Psoas muscle (tissue), 8 donors: ENCODE data around the gene REM2. TPM values are rescaled to one million over a fixed set of nuclear protein-coding genes. Genes with fewer than 3 reads are reported as not detected.

ENCODE experiments used
- ATAC-seq, 4 donors: fragments of 200-7000 bp; cut with Tn5 transposase; one replicate each; pipeline ENCODE4 v1.9.1; 2020; ENCODE audit warnings: moderate library complexity in 3 of 4, mild to moderate bottlenecking in 2 of 4
- DNase-seq, 2 donors: peaks; one replicate each; pipeline ENCODE4 v3.0.0-alpha.2; 2020
- H3K27ac ChIP-seq: fragments of 200-600 bp; one replicate; pipeline ENCODE4 v1.8.0; 2022
- H3K27me3 ChIP-seq, 3 donors: fragments of 200-600 bp in 1 of 3; one replicate each; pipeline versions ENCODE4 v1.6.1 to v1.8.0; 2013 to 2022; ENCODE audit warnings: low read length in 2 of 3, mild to moderate bottlenecking in 2 of 3, moderate library complexity in 1 of 3; ENCODE audit not compliant: insufficient read depth in 3 of 3
- H3K36me3 ChIP-seq, 2 donors: fragments of 200-600 bp in 1 of 2; one replicate each; pipeline versions ENCODE4 v1.6.1 to v1.8.0; 2013 to 2022; ENCODE audit warnings: low read depth in 1 of 2, mild to moderate bottlenecking in 1 of 2, moderate library complexity in 1 of 2; ENCODE audit not compliant: insufficient read depth in 1 of 2
- H3K4me1 ChIP-seq: fragments of 200-600 bp; one replicate; pipeline ENCODE4 v1.8.0; 2022
- H3K4me3 ChIP-seq: fragments of 200-600 bp; one replicate; pipeline ENCODE4 v1.8.0; 2022; ENCODE audit warnings: mild to moderate bottlenecking
- H3K9me3 ChIP-seq: fragments of 200-600 bp; one replicate; pipeline ENCODE4 v1.8.0; 2022
- CTCF ChIP-seq: fragments of 200-600 bp; IDR thresholded peaks from one replicate; pipeline ENCODE4 v1.8.0; 2022; ENCODE audit warnings: antibody characterized with exemption
- WGBS, 3 donors: extraction: QIAGEN DNeasy Blood & Tissue Kit; methylation state at CpG; one replicate each; pipeline versions ENCODE4 v1.1.6 to v1.1.7; 2013; 5-methylcytosine and 5-hydroxymethylcytosine counted together
- intact Hi-C, 2 donors: fragments of 100-400 bp; cut with DNase I; formaldehyde crosslinking; loops; one replicate each; pipeline versions ENCODE4 v1.11.0 to v1.14.2; 2022
- polyA plus RNA-seq, 3 donors: library from polyadenylated mRNA; stranded (reverse); fragments of 200-250 nt; gene quantifications; one replicate each; pipeline ENCODE4 v1.2.3, GENCODE V29; 2013
- total RNA-seq, 4 donors: library from RNA; stranded (reverse); fragmentation: NEBNext Ultra II Directional in 2 of 4; extraction: Animal tissue kit (Norgen Biotek cat#: 25700) in 2 of 4; gene quantifications; one replicate each; pipeline versions ENCODE4 v1.2.1 to v1.2.4, GENCODE V29; 2021 to 2023
- donor health status: healthy with polysubstance abuse.
- donor health status: DM: no; HTN: no; CAD: no; lungs with moderate emphysema.
- donor health status: Bipolar disorder and iron deficiency.
- donor health status: healthy.
- donor health status: DM: yes; HTN: yes; CAD: no.
- donor health status: DM: no; HTN: no; CAD: no.
- donor health status: DM: no; HTN: no; CAD: no.
- donor health status: DM: yes; HTN: yes; CAD: no.

Gene REM2
- total and polyA plus RNA-seq, 7 donors = 0.05 to 0.34 (median 0.18) TPM; not detected in 2

DNA sequence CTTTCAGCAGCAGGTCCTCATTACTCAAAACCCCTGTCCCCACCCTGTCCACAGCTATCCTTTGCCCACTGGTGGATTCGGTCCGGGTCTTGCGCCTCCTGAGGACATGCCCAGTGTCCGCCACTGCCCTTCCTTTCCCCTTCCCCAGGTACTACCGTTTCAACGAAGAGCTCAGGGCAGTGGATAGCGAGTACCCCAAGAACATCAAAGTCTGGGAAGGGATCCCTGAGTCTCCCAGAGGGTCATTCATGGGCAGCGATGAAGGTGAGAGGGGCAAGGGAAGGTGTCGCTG is 38.0 kb upstream of the REM2 start:
- Histone ChIP-seq H3K9me3 (no peaks in the 10 kb centered on the region), H3K4me3 (no peak overlapping the region), H3K4me1 (peaks cover 22% of the 10 kb centered on the region), H3K36me3 (peaks cover 0 to 24% of the 10 kb centered on the region in 2 donors), H3K27ac (no peak overlapping the region), H3K27me3 (no peaks in the 10 kb centered on the region)
- DNase-seq (no peak), ATAC-seq (no peak)
- WGBS, 3 donors = 87 to 90% (median 89%) methylated on average over 9 of the region's 9 CpGs
- TF ChIP-seq CTCF = no peak
- intact Hi-C loops = no loop called here

GRCh38 chr14:22845821-22846625 is 37.0 kb upstream of the REM2 start:
- 85 to 86% (median 86%) methylated on average over 23 to 26 of the region's 26 CpGs for WGBS, 3 donors
- ATAC-seq (no peak), DNase-seq (no peak)
- intact Hi-C loops = no loop called here
- Histone ChIP-seq H3K9me3 (no peaks in the 10 kb centered on the region), H3K4me1 (peaks cover 32% of the 10 kb centered on the region), H3K36me3 (peaks cover 0 to 24% of the 10 kb centered on the region in 2 donors), H3K27ac (no peak overlapping the region), H3K4me3 (no peak overlapping the region), H3K27me3 (no peaks in the 10 kb centered on the region)
- no peak for TF ChIP-seq CTCF

DNA sequence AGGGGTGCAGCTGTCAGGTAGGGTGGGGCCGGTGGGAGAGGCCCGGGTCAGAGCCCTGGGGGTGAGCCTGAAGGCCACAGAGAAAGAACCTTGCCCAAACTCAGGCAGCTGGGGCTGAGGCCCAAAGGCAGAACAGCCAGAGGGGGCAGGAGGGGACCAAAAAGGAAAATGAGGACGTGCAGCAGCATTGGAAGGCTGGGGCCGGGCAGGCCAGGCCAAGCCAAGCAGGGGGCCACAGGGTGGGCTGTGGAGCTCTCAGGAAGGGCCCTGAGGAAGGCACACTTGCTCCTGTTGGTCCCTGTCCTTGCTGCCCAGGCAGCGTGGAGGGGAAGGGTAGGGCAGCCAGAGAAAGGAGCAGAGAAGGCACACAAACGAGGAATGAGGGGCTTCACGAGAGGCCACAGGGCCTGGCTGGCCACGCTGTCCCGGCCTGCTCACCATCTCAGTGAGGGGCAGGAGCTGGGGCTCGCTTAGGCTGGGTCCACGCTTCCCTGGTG is 36.2 kb upstream of the REM2 start:
- no peak overlapping the region for H3K27ac ChIP-seq
- ATAC-seq (no peak), DNase-seq (no peak)
- H3K4me1 ChIP-seq = peaks cover 40% of the 10 kb centered on the region
- no peaks in the 10 kb centered on the region for H3K9me3 ChIP-seq
- 79 to 91% (median 84%) methylated on average over 10 to 11 of the region's 11 CpGs for WGBS, 3 donors
- peaks cover 0 to 16% of the 10 kb centered on the region in 2 donors for H3K36me3 ChIP-seq
- intact Hi-C loops = no loop called here
- no peak for TF ChIP-seq CTCF
- H3K4me3 ChIP-seq = no peak overlapping the region
- H3K27me3 ChIP-seq = no peaks in the 10 kb centered on the region

DNA sequence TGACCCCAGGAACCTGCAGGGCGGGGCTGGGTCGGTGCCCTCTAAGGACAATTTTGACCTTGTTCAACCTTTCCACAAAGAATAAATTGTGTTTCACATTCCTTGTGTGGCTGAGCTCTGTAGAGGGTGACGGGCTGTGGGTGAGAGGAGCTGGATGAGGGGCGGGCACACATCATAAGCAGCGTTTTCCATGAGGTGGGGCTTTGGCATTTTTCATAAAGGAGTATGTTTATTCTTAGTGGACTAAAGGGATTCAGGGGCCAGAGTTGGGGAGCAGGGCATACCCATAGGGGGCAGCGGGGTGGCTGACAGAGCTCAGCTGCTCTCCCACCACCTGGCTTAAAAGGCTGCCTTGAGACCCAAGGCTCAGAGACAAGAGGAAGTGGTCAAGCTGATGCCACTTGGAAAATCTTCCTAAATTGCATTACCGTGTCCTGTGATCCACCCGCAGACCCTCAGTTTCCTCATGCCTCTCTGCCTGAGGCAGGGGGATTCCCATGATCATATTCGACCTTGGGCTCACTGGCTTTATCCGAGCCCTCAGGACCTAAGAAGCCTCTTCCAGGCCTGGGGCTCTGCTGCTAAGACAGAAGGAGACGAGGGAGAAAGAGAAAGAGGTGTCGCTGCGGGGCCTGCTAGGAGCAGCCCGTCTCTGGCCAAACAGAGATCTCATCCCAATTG is 35.2 kb upstream of the REM2 start:
- peaks cover 43% of the 10 kb centered on the region for H3K4me1 ChIP-seq
- ATAC-seq = no peak
- DNase-seq = no peak

More for the DNA sequence above, 35.2 kb upstream of the REM2 start:
- Histone ChIP-seq H3K9me3 (no peaks in the 10 kb centered on the region), H3K27me3 (no peaks in the 10 kb centered on the region), H3K27ac (peak overlapping the region; percentile 82), H3K36me3 (peaks cover 0 to 8% of the 10 kb centered on the region in 2 donors), H3K4me3 (peak overlapping the region; percentile 18)
- 45 to 52% (median 51%) methylated on average over 14 of the region's 14 CpGs for WGBS, 3 donors
- TF ChIP-seq CTCF = no peak
- intact Hi-C loops = loop anchor here in 1 of 2 donors (2.0 kb wide), 1 partner anchor 17 kb away; no protein-coding TSS in a partner anchor
